ENCODE results near the gene CRBN.

GRCh38 chr3:3157484-3157883, 22.0 kb downstream of the CRBN start:
- TF ChIP-seq CTCF (IDR thresholded peaks at IDR 0.05): no peak
- no peak for TF ChIP-seq POLR2A (IDR thresholded peaks at IDR 0.05)
